Measurements from ENCODE around the gene ANP32B.

GRCh38 chr9:97997330-97998276, 14.5 kb downstream of the ANP32B start:
- TF ChIP-seq EZH2 (IDR thresholded peaks at IDR 0.05; ENCODE audit: low read length) (no peak), CTCF (optimal IDR thresholded peaks at IDR 0.05 in 1 of 3, IDR thresholded peaks at IDR 0.05 in 1 of 3, conservative IDR thresholded peaks at IDR 0.05 in 1 of 3; ENCODE audit: extremely low read depth in 1 of 3, insufficient read depth in 2 of 3, low read length in 3 of 3) (no peak)
